ENCODE measurements around the gene RAB11B. TPM values are rescaled to one million over a fixed set of nuclear protein-coding genes. Genes with fewer than 3 reads are reported as not detected.
A peak's percentile ranks its signal among the peaks of the same experiment; 100 is the strongest.
"Not testable (repeated sequence)": the region's sequence is repeated elsewhere in the genome, so short reads cannot be mapped to it uniquely, and the experiment has no call there.

RAB11B gene
- total and polyA plus RNA-seq, 9 donors, result 20.8 to 142 (median 102) TPM

DNA sequence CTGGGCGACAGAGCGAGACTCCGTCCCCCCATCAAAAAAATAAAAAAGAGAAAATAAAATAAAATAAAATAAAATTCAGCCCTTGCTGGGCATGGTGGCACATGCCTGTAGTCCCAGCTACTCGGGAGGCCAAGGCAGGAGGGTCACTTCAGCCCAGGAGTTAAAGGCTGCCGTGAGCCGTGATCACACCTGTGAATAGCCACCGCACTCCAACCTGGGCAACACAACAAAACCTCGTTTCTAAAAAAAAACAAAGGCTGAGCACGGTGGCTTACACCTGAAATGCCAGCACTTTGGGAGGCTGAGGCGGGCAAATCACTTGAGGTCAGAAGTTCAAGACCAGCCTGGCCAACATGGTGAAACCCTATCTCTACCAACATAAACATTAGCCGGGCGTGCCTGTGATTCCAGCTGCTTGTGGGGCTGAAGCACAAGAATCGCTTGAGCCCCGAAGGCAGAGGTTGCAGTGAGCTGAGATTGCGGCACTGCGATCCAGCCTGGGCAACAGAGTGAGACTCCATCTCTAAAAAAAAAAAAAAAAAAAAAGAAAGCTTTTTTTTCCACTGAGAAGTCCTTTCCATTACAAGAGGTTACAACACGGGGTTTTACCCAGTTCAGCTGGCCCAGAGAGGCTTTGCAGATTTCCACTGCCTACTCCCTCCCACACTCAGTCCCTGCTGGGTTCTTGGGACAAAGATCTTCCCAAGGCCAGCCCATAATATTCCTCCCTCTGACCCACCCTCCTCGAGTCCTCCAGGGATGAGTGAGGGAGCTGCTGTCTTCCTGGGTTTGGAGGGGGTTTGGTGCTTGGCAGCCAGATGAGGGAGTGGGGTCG, 19.8 kb upstream of the RAB11B start:
- TF ChIP-seq EP300 (IDR thresholded peaks at IDR 0.05) (no peak), POLR2A (IDR thresholded peaks at IDR 0.05) (no peak)
- TF ChIP-seq, protein P1, sequence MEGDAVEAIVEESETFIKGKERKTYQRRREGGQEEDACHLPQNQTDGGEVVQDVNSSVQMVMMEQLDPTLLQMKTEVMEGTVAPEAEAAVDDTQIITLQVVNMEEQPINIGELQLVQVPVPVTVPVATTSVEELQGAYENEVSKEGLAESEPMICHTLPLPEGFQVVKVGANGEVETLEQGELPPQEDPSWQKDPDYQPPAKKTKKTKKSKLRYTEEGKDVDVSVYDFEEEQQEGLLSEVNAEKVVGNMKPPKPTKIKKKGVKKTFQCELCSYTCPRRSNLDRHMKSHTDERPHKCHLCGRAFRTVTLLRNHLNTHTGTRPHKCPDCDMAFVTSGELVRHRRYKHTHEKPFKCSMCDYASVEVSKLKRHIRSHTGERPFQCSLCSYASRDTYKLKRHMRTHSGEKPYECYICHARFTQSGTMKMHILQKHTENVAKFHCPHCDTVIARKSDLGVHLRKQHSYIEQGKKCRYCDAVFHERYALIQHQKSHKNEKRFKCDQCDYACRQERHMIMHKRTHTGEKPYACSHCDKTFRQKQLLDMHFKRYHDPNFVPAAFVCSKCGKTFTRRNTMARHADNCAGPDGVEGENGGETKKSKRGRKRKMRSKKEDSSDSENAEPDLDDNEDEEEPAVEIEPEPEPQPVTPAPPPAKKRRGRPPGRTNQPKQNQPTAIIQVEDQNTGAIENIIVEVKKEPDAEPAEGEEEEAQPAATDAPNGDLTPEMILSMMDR (IDR thresholded peaks at IDR 0.05), result no peak
- Histone ChIP-seq H3K4me3 (no peak overlapping the region), H3K4me1 (ENCODE audit: insufficient read depth) (peaks cover 30% of the 10 kb centered on the region), H3K9me3 (no peaks in the 10 kb centered on the region), H3K27ac (no peak overlapping the region), H3K36me3 (no peaks in the 10 kb centered on the region), H3K27me3 (no peaks in the 10 kb centered on the region)
- WGBS, 3 donors, result 56 to 79% (median 66%) methylated on average over 19 of the region's 19 CpGs
- intact Hi-C loops (cut with DNase I), result no loop called here
- no peak for DNase-seq

- 81 to 84% (median 84%) methylated on average over 24 to 28 of the region's 28 CpGs for WGBS, 3 donors
- TF ChIP-seq EP300 (IDR thresholded peaks at IDR 0.05) (no peak), POLR2A (IDR thresholded peaks at IDR 0.05) (no peak)
- TF ChIP-seq, protein P1 (IDR thresholded peaks at IDR 0.05), result no peak
- no peaks in the 10 kb centered on the region for H3K36me3 ChIP-seq
- no peak for DNase-seq
- intact Hi-C loops (cut with DNase I), result no loop called here
- H3K27me3 ChIP-seq, result no peaks in the 10 kb centered on the region
- peaks cover 27% of the 10 kb centered on the region for H3K4me1 ChIP-seq (ENCODE audit: insufficient read depth)
- no peaks in the 10 kb centered on the region for H3K9me3 ChIP-seq
- no peak overlapping the region for H3K4me3 ChIP-seq
- H3K27ac ChIP-seq, result no peak overlapping the region
Observed at GRCh38 chr19:8371011-8371804, 19.0 kb upstream of the RAB11B start.

GRCh38 chr19:8373867-8374813, 16.0 kb upstream of the RAB11B start:
- Histone ChIP-seq H3K4me1 (ENCODE audit: insufficient read depth) (peaks cover 9% of the 10 kb centered on the region), H3K27ac (no peak overlapping the region), H3K27me3 (no peaks in the 10 kb centered on the region), H3K4me3 (no peak overlapping the region), H3K36me3 (no peaks in the 10 kb centered on the region), H3K9me3 (no peaks in the 10 kb centered on the region)
- intact Hi-C loops (cut with DNase I), result no loop called here
- WGBS, 3 donors, result 63 to 74% (median 71%) methylated on average over 26 of the region's 26 CpGs
- peak in 3 of 5 donors; percentile 42 to 78 (median 65) for DNase-seq
- TF ChIP-seq EP300 (IDR thresholded peaks at IDR 0.05), result no peak
- TF ChIP-seq, protein P1 (IDR thresholded peaks at IDR 0.05), result no peak
- TF ChIP-seq POLR2A (IDR thresholded peaks at IDR 0.05), result no peak

GRCh38 chr19:8375766-8376165, 14.4 kb upstream of the RAB11B start:
- H3K9me3 ChIP-seq; H3K4me3 ChIP-seq; H3K27me3 ChIP-seq; intact Hi-C loops (cut with DNase I); H3K27ac ChIP-seq; H3K4me1 ChIP-seq (ENCODE audit: insufficient read depth); H3K36me3 ChIP-seq: not testable (repeated sequence)
- peak in 1 of 5 donors; percentile 5 for DNase-seq
- WGBS, 3 donors, result 97 to 99% (median 97%) methylated on average over 29 to 32 of the region's 32 CpGs

DNA sequence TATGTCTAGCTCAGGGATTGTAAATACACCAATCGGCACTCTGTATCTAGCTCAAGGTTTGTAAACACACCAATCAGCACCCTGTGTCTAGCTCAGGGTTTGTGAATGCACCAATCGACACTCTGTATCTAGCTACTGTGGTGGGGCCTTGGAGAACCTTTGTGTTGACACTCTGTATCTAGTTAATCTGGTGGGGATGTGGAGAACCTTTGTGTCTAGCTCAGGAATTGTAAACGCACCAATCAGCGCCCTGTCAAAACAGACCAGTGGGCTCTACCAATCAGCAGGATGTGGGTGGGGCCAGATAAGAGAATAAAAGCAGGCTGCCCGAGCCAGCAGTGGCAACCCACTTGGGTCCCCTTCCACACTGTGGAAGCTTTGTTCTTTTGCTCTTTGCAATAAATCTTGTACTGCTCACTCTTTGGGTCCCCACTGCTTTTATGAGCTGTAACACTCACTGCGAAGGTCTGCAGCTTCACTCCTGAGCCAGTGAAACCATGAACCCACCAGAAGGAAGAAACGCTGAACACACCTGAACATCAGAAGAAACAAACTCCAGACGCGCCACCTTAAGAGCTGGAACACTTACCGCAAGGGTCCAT, 13.7 kb upstream of the RAB11B start:
- H3K9me3 ChIP-seq; H3K4me3 ChIP-seq; intact Hi-C loops (cut with DNase I); DNase-seq; H3K27ac ChIP-seq; H3K36me3 ChIP-seq; H3K27me3 ChIP-seq; H3K4me1 ChIP-seq (ENCODE audit: insufficient read depth): not testable (repeated sequence)
- 89 to 90% (median 89%) methylated on average over 10 of the region's 10 CpGs for WGBS, 3 donors

Measured in ovary (tissue), 9 donors.